Measurements from ENCODE around the gene MMRN1. TPM values are rescaled to one million over a fixed set of nuclear protein-coding genes. Genes with fewer than 3 reads are reported as not detected.

MMRN1 gene
- total RNA-seq, 1 experiment from 2014 or later = not detected

GRCh38 chr4:89992744-89993143 is 98.1 kb downstream of the MMRN1 start:
- peaks cover 14% of the 10 kb centered on the region for H3K9me3 Mint-ChIP-seq (ENCODE audit: unreplicated experiment)
- TF ChIP-seq CTCF (IDR thresholded peaks at IDR 0.05; ENCODE audit: insufficient read depth in 1 of 2, low read depth in 1 of 2, low read length in 1 of 2, severe bottlenecking in 1 of 2, unreplicated experiment in 1 of 2) = no peak
- peaks cover 5% of the 10 kb centered on the region for H3K36me3 Mint-ChIP-seq (ENCODE audit: insufficient read depth, unreplicated experiment)
- H3K27me3 Mint-ChIP-seq (ENCODE audit: insufficient read depth, unreplicated experiment) = no peaks in the 10 kb centered on the region
- CTCF ChIA-PET = no interaction called here
- no TSS peak for BruUV-seq (replicated peaks)
- no peak for DNase-seq
- H3K4me1 ChIP-seq = peaks cover 58% of the 10 kb centered on the region
- no peak overlapping the region for H3K4me3 ChIP-seq (ENCODE audit: low read depth, low read length)
- H3K27me3 ChIP-seq (replicated peaks; ENCODE audit: control insufficient read depth, insufficient read depth, low read length) = no peaks in the 10 kb centered on the region
- no peaks in the 10 kb centered on the region for H3K9me3 ChIP-seq
- H3K36me3 ChIP-seq (ENCODE audit: control insufficient read depth, insufficient read depth, low read length) = no peaks in the 10 kb centered on the region
- peaks cover 42% of the 10 kb centered on the region for H3K4me1 Mint-ChIP-seq (ENCODE audit: low read depth, unreplicated experiment)
- intact Hi-C loops (cut with micrococcal nuclease; ENCODE audit: unreplicated experiment) = no loop called here
- peak overlapping the region; percentile 40 for H3K27ac Mint-ChIP-seq (ENCODE audit: unreplicated experiment)
- H3K4me3 Mint-ChIP-seq (ENCODE audit: unreplicated experiment) = no peak overlapping the region
- POLR2A ChIA-PET = no interaction called here

- H3K27me3 ChIP-seq (replicated peaks; ENCODE audit: control insufficient read depth, insufficient read depth, low read length) = no peaks in the 10 kb centered on the region
- Mint-ChIP-seq H3K27me3 (ENCODE audit: insufficient read depth, unreplicated experiment) (no peaks in the 10 kb centered on the region), H3K4me3 (ENCODE audit: unreplicated experiment) (peak overlapping the region; percentile 10), H3K9me3 (ENCODE audit: unreplicated experiment) (no peaks in the 10 kb centered on the region), H3K36me3 (ENCODE audit: insufficient read depth, unreplicated experiment) (peaks cover 5% of the 10 kb centered on the region), H3K4me1 (ENCODE audit: low read depth, unreplicated experiment) (peaks cover 49% of the 10 kb centered on the region), H3K27ac (ENCODE audit: unreplicated experiment) (peak overlapping the region; percentile 74)
- CTCF ChIA-PET = interaction anchor here (1.1 kb wide), 1 partner anchor 23 kb away, joined by 3 read pairs; no protein-coding TSS in a partner anchor
- H3K4me1 ChIP-seq = peaks cover 64% of the 10 kb centered on the region
- TF ChIP-seq CTCF (IDR thresholded peaks at IDR 0.05; ENCODE audit: insufficient read depth in 1 of 2, low read depth in 1 of 2, low read length in 1 of 2, severe bottlenecking in 1 of 2, unreplicated experiment in 1 of 2) = no peak
- H3K36me3 ChIP-seq (ENCODE audit: control insufficient read depth, insufficient read depth, low read length) = no peaks in the 10 kb centered on the region
- H3K9me3 ChIP-seq = no peaks in the 10 kb centered on the region
- DNase-seq = peak in 1 of 2 experiments; percentile 67
- BruUV-seq (replicated peaks) = no TSS peak
- intact Hi-C loops (cut with micrococcal nuclease; ENCODE audit: unreplicated experiment) = loop anchor here (1.0 kb wide), 4 partner anchors 8 to 180 kb away; no protein-coding TSS in a partner anchor
- no peak overlapping the region for H3K4me3 ChIP-seq (ENCODE audit: low read depth, low read length)
- POLR2A ChIA-PET = no interaction called here
These were observed 99.7 kb downstream of the MMRN1 start for GRCh38 chr4:89994176-89994873.

- TF ChIP-seq CTCF (IDR thresholded peaks at IDR 0.05; ENCODE audit: insufficient read depth in 1 of 2, low read depth in 1 of 2, low read length in 1 of 2, severe bottlenecking in 1 of 2, unreplicated experiment in 1 of 2) = no peak
- Mint-ChIP-seq H3K36me3 (ENCODE audit: insufficient read depth, unreplicated experiment) (peaks cover 5% of the 10 kb centered on the region), H3K4me1 (ENCODE audit: low read depth, unreplicated experiment) (peaks cover 49% of the 10 kb centered on the region), H3K27ac (ENCODE audit: unreplicated experiment) (peak overlapping the region; percentile 74), H3K9me3 (ENCODE audit: unreplicated experiment) (no peaks in the 10 kb centered on the region), H3K4me3 (ENCODE audit: unreplicated experiment) (no peak overlapping the region), H3K27me3 (ENCODE audit: insufficient read depth, unreplicated experiment) (no peaks in the 10 kb centered on the region)
- BruUV-seq (replicated peaks) = no TSS peak
- ChIA-PET CTCF (no interaction called here), POLR2A (no interaction called here)
- Histone ChIP-seq H3K27me3 (replicated peaks; ENCODE audit: control insufficient read depth, insufficient read depth, low read length) (no peaks in the 10 kb centered on the region), H3K9me3 (no peaks in the 10 kb centered on the region), H3K36me3 (ENCODE audit: control insufficient read depth, insufficient read depth, low read length) (no peaks in the 10 kb centered on the region), H3K4me3 (ENCODE audit: low read depth, low read length) (no peak overlapping the region), H3K4me1 (peaks cover 64% of the 10 kb centered on the region)
- DNase-seq = no peak
- intact Hi-C loops (cut with micrococcal nuclease; ENCODE audit: unreplicated experiment) = no loop called here
These were observed 100.4 kb downstream of the MMRN1 start for GRCh38 chr4:89995006-89995405.

Measured in Caco-2 (cell line).